GM12872 (cell line): ENCODE data around the gene ULK2.

Experiments used
- TF ChIP-seq, protein P1 (sequence below): IDR thresholded peaks from 3 replicates; pipeline ENCODE4 v1.5.1; 2011; ENCODE audit warnings: low read depth, mild to moderate bottlenecking, low read length, moderate library complexity; ENCODE audit not compliant: insufficient read depth

Gene ULK2

GRCh38 chr17:19900809-19901208, 33.1 kb upstream of the ULK2 start:
- TF ChIP-seq, protein P1, sequence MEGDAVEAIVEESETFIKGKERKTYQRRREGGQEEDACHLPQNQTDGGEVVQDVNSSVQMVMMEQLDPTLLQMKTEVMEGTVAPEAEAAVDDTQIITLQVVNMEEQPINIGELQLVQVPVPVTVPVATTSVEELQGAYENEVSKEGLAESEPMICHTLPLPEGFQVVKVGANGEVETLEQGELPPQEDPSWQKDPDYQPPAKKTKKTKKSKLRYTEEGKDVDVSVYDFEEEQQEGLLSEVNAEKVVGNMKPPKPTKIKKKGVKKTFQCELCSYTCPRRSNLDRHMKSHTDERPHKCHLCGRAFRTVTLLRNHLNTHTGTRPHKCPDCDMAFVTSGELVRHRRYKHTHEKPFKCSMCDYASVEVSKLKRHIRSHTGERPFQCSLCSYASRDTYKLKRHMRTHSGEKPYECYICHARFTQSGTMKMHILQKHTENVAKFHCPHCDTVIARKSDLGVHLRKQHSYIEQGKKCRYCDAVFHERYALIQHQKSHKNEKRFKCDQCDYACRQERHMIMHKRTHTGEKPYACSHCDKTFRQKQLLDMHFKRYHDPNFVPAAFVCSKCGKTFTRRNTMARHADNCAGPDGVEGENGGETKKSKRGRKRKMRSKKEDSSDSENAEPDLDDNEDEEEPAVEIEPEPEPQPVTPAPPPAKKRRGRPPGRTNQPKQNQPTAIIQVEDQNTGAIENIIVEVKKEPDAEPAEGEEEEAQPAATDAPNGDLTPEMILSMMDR, result no peak

- TF ChIP-seq, protein P1, result no peak
Measured at GRCh38 chr17:19897903-19898302, 30.2 kb upstream of the ULK2 start.

DNA sequence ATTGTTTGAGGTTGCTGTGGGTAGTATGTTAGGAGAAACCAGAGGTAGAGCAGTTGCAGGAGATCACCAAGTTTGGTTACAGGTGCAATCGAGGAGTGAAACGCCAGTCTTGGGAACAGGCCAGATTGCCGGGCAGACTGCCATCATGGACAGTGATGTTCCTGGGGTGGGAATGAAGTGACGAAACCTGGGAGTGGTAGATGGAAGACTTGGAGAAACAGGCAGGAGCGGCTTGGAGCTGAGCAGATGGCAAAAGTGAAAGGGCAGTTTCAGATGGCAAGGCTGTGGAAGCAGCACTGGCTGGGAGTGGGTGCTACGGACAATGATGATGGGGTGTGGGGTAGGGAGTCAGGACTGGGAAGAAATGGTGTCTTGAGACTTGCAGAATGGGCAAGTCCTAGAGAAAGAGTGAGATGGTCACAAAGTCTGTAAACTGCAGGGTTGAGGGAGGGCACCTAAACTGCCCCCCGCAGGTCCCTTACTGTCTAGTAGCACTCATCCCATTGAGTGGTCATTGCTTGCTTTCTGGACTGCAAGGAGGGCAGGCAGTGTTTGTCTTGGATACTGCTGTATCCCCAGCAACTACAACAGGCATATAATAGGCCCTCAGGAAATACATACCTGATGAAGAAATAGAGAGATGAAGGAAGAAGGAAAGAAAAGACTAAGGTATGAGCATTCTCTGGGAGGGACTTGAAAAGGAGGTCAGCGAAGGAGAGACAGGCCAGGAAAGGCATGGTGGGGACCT, 29.5 kb upstream of the ULK2 start:
- TF ChIP-seq, protein P1, result no peak

- TF ChIP-seq, protein P1, result no peak
Measured at GRCh38 chr17:19896679-19897078, 28.9 kb upstream of the ULK2 start.

GRCh38 chr17:19886116-19886515, 18.4 kb upstream of the ULK2 start:
- TF ChIP-seq, protein P1, result no peak

GRCh38 chr17:19883537-19884215, 15.9 kb upstream of the ULK2 start:
- TF ChIP-seq, protein P1, result no peak

GRCh38 chr17:19880393-19880792, 12.7 kb upstream of the ULK2 start:
- TF ChIP-seq, protein P1, result no peak
